ENCODE data around the gene TLN1.
A peak's percentile ranks its signal among the peaks of the same experiment; 100 is the strongest.

Gene TLN1, protein sequence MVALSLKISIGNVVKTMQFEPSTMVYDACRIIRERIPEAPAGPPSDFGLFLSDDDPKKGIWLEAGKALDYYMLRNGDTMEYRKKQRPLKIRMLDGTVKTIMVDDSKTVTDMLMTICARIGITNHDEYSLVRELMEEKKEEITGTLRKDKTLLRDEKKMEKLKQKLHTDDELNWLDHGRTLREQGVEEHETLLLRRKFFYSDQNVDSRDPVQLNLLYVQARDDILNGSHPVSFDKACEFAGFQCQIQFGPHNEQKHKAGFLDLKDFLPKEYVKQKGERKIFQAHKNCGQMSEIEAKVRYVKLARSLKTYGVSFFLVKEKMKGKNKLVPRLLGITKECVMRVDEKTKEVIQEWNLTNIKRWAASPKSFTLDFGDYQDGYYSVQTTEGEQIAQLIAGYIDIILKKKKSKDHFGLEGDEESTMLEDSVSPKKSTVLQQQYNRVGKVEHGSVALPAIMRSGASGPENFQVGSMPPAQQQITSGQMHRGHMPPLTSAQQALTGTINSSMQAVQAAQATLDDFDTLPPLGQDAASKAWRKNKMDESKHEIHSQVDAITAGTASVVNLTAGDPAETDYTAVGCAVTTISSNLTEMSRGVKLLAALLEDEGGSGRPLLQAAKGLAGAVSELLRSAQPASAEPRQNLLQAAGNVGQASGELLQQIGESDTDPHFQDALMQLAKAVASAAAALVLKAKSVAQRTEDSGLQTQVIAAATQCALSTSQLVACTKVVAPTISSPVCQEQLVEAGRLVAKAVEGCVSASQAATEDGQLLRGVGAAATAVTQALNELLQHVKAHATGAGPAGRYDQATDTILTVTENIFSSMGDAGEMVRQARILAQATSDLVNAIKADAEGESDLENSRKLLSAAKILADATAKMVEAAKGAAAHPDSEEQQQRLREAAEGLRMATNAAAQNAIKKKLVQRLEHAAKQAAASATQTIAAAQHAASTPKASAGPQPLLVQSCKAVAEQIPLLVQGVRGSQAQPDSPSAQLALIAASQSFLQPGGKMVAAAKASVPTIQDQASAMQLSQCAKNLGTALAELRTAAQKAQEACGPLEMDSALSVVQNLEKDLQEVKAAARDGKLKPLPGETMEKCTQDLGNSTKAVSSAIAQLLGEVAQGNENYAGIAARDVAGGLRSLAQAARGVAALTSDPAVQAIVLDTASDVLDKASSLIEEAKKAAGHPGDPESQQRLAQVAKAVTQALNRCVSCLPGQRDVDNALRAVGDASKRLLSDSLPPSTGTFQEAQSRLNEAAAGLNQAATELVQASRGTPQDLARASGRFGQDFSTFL (N-terminal part only)

DNA sequence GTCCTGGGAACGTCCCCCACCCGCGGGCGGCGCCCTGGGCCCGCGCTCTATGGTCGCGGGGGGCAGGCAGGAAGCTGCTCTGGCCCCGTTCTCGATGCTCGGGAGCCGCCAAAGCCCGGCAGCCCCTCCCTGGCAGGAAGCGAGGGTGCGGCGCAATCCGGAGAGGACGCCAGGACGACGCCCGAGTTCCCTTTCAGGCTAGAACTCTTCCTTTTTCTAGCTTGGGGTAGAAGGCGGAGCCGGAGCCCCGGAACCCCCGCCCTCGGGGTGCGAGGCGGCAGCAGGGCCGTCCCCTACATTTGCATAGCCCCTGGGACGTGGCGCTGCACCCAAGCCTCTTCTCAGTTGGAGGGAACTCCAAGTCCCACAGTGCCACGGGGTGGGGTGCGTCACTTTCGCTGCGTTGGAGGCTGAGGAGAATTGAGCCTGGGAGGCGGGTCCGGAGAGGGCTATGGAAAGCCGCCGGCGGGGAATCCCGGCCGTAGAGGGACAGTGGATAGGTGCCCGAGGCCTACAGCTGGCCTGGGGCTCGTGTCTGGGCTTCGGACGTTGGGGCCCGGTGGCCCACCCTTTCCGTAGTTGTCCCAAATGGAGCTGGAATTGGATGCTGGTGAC lies at the start of gene TLN1, which contains the start of gene CREB3:
TSS of gene TLN1 (minus strand) at position 11 of the 615 bp plus-strand sequence. CDS start 6,501 bp downstream, outside the sequence.
TSS of gene CREB3 (plus strand) at position 482 of the 615 bp plus-strand sequence. CDS start at position 589, 107 bp downstream.
- peak; percentile 97 for DNase-seq

DNA sequence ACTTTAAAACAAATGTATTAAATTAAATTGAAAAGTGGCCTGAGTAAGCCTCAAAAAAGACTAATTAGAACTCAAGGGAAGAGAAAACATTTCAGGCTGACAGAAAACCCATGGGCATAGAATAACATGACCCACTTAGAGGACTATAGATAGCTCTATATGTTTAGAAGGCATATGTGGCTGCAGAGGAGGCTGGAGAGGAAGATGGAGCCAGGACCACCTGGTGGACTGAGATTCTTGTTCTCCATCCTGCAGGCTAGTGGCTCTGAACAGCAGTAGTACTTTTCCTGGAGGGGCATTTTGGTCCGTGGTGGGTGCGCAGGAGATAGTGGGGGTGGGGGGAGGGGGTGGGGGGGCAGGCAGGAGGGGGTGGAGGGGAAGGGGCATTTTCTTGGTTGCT lies 49.1 kb upstream of the TLN1 start:
- DNase-seq = no peak

DNA sequence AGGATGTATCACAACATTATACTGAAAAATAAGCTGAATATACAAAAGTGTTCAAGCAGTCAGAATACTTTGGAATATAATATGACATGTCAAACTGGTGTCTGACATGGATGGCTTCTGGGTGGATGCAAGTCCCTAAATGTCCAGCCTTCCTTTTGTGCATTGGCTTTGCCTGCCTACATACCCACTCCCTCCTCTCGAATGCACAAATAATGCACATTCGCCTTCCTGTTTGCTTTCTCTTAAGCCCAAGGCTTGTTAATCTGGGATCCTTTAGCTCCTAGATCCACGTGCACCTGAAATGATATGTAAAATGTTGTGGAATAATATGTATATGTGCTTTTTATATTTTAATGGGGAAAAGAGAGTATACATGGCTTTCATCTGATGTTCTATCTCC lies 46.5 kb upstream of the TLN1 start:
- DNase-seq = no peak

DNA sequence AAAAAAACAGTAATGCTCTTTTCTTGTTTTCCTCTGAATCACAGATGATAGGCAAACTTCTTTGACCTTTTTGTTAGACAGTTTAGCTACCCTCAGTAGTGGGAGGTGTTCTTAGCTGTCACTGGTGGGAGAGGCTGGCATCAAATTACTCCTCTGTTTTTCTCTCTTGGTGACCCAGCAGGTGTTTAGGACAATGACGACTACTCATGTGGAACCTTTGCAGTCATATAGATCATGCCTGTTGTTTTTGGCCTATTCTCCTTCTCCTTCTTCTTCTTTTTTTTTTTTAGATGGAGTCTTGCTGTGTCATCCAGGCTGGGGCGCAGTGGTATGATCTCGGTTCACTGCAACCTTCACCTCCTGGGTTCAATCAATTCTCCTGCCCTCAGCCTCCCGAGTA lies 44.0 kb upstream of the TLN1 start:
- no peak for DNase-seq

DNA sequence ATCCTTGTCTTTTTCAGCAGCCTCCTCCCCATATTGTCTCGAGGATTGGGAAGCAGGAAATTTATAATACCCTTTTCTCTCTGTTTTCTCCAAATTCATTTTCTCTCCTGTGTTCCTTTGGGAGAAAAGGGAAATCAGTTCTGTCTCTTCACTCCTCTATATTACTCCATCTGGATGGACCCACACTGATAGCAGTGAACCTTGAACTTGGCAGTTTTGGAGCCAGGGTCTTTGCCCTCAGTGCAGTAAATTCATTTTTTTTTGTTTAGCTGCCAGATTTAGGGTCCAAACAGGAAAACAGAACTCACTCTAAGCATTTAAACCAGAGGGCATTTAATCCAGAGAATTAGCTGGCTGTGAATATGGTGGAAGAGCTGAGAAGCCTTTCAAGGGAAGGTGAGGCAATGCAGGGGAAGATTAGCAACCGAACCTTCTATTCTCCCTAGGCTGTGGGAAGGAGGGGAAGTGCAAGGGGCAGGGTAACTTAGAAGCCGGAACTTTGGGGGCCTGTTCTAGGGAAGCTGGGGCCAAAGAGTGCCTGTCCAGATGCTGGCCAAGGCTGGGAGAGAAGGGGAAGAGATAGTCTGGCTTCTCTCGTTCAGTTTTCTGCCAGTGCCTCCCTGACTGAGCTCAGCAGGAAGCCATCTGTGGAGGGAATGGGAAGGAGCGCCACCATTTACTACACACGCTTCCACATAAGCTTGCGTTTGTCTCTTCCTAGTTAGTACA lies 43.1 kb upstream of the TLN1 start:
- no peak for DNase-seq

DNA sequence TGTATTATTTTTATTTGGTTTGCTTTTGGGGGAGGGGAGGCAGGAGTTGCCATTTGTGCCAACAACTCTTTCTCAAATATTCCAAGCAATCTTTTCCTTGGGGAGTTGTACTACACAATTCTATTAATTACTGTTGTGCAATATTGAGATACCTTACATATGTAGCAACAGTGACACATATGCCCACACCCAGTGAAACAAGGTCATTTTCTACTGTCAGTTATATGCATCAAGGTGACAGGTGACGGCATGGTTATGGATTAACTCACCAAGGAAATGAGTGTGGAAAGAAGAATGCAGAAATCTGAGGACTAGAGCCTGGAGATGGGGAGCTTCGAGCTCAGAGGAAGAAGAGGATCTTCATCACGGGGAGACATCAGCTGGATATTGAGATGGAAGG lies 39.9 kb upstream of the TLN1 start:
- no peak for DNase-seq

DNA sequence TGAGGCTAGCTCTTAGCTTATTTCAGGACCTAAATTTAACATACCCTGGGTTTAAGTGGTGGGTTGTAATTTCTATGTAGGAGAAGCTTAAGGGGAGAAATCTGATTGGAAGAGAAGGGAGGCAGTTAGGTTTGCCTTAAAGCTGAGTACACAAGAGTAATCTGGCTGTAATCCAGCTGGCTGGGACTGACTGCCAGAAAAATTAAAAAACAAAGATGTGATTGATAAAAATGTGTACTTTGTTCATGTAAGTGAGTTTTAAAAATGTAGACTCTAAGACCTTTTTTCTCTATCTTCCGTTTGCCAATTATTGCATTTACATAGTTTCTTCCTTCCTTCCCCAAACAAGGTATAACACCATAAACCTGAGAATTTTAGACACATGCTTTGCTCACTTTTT lies 39.5 kb upstream of the TLN1 start:
- DNase-seq = no peak

DNA sequence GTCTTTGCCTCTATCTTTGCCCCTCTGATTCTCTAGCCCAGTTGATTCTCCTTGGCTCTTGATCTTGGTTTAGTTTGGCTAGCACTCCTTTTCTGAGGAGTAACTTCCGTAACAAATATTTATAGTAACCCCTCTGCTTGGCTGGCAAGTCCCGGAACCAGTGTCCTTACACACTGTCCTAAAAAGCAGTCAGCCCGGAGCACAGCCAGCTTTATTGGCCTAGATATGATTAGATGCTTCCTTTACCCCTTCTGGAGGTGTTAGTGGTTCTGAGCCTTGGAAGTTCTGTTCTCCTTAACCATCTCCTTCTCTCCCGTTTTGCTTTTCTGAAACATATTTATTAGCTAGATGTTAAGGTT lies 39.1 kb upstream of the TLN1 start:
- DNase-seq = no peak

DNA sequence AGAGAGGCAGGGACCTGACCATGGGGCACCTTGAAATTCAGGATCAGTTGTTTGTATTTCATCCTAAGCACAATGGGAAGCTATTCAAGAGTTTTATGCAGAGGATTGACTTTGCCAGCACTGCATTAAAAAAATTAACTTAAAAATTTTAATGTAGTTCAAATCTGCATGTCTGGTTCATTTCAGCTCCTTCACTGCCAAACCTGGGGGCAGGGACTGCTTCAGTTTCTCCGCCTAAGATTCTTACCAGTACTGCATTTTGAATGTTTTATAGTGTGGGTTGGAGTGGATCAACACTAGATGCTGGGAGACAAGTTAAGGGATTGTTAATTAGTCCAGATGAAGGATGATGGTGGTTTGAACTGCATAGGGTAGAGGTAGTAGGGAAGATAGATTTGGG lies 37.8 kb upstream of the TLN1 start:
- no peak for DNase-seq

DNA sequence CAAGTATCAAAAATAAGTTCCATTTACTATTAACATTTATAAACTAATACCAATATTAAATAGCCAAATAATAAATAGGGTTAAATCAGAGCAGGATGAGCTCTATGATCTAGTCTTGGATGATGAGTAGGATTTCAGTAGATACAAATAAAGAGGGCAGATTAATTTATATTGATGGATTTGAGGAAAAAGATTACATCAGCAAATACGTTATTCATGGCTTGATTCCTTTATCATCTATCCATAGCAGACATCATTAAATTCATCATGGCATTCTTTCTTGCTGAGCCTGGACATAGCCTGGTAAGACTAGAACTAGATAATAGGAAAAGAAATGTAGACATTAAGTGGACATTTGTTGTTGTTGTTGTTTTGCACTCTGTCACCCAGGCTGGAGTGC lies 35.5 kb upstream of the TLN1 start:
- DNase-seq = no peak

DNA sequence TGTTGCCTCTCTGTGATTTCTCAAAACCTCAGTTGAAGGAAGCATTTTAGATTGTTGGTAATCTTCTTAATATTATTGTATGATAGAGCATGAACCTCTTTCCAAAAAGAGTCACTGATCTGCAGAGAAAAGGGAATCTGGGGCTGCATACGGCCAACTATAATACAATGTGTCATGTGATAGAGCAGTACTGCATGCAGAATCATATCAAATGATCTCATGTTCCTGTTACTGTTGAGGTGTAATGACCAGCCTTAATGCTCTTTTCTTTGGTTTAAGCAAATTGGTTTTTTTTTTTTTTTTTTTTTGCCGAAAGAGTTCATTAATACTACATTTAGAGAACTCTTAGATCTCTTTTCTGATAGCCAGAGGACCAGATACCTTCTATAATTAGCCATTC lies 35.0 kb upstream of the TLN1 start:
- DNase-seq = no peak

DNA sequence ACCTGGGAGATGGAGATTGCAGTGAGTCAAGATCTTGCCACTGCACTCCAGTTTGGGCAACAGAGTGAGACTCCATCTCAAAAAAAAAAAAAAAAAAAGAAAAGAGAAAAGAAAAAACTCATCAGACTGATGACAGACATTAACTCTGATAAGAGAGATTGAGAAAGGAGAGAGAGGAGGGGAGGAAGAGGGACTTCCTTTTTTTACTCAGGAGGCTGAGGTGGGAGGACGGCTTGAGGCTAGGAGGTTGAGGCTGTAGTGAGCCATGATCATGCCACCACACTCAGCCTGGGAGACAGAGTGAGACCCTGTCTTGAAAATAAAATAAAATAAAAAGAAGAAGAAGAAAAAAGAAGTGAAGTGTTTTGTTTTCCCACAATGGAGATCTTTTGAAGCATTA lies 31.8 kb upstream of the TLN1 start:
- DNase-seq = no peak

DNA sequence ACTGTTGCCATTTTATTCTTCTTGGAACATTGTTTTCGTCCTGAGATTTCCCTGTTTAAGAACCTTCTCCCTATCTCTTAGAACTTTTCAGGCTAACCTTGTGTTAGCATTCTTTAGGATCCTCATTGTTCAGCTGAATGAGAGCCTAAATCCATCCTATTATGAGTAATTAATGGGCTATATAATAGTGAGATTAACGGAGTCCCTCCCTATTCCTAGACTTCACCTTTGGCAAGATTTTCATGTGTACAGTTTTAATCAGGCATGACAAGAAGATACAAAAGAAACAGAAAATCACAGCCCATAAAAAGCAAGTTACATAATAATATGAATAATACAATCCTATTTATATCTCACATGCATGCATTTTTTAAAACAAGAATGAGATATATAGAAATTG lies 31.2 kb upstream of the TLN1 start:
- DNase-seq = no peak

DNA sequence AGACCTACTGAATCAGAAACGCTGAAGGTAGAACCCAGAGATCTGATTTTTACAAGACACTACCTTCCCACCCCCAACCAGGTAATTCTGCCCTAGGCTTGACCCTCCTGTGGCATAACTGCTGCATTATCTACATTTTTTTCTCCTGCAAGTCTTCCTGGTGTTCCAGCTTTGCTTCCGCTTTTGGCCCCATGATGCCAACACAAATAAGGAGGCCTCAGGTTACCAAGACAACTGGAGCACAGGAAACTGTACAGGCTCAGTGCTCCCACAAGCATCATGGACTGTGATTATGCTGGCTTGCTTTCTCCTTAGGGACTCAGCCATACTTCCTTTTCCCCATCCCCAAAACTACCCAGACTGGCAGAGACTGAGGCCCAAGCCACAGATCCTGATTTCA lies 28.7 kb upstream of the TLN1 start:
- no peak for DNase-seq

DNA sequence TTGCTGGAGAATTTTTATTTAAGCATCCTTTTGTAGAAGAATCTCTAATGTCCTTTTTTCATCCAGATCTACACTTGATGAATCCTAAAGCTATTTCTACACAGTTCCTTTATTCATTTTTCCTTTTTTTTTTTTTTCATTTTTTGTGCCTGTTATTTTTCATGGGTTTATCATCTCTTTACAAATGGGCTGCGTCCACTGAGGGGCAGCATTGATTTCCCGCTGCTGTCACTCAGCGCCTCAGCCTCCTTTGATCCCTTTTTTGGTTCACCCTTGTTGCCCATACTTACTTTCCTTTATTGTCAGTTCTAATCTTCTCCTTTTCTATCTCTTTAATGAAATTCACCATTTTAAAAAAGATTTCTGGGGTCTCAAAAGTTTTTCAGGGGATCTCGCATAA lies 27.8 kb upstream of the TLN1 start:
- DNase-seq = no peak

DNA sequence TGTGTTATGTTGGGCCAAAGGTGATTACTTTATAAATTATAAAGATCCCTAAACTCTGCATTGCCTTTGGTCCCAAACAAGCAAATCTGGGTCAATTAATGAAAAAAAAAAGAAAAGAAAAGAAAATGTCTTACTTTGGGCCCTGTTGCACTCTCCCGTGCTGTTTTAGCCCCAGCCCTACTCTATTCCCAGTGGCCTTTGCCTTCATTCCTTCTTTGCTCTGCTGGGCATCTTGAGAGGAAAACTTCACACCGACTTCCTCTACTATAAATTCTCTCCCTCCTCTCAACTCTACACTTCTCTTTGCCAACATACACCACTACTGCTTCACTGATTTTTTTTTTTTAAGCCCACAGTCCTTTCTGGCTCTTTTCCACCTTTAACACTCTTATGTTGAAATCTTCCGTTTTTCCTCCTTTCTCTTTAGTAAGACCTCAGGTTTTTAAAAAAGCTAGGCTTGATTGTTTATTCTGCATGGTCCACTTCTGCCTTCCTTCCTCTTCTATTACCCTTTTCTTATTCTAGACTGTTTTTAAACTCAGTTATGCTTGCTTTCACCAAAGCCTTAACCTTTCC lies 26.6 kb upstream of the TLN1 start:
- DNase-seq = no peak

DNA sequence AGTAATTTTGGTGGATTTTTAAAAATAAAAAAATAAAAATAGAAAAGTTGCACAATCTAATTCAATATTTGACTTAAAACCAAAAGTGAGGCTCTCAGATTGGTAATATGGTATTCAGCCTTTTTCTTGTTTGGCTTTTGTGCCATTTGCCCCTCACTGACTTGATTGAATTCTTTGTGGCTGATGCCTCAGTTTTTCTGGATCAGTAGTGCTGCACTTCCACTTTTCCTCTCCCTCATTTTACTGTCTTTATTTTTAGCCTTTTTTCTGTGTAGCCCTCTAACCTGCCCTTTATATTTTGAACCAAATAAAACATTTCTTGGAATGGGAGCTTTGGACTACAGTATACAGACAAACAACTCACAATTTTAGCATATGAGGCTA lies 25.9 kb upstream of the TLN1 start:
- no peak for DNase-seq

DNA sequence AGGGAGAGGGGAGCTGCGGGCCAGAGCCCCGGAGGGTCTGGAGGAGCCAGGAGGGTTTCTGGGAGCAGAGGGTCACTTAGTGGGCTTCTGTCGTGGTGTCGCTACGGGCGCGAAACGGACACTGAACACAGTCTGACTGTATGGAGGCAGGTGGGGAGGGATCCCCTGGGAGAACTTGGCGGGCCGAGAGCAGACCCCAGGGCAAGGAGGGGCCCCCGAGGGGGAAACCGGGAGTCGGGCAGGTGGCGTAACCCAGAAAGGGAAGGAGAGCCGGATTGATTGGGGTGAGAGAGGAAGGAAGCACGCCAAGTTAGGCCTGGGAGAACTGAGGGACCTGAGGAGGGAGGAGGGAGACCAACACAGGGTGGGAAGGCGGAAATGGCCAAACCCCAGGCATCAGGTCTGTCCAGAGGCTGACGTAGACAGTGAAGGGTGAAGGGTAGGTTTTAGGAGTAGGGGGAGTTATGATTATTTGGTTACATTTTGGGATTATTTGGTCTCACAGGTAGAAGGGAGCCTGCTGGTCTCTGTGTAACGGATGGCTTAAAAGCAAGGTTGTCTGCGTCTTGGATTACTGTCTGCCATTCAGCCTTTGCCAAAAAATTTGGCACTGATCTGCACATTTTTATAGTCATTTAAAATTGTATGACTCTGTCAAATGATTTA lies 25.4 kb upstream of the TLN1 start:
- no peak for DNase-seq

DNA sequence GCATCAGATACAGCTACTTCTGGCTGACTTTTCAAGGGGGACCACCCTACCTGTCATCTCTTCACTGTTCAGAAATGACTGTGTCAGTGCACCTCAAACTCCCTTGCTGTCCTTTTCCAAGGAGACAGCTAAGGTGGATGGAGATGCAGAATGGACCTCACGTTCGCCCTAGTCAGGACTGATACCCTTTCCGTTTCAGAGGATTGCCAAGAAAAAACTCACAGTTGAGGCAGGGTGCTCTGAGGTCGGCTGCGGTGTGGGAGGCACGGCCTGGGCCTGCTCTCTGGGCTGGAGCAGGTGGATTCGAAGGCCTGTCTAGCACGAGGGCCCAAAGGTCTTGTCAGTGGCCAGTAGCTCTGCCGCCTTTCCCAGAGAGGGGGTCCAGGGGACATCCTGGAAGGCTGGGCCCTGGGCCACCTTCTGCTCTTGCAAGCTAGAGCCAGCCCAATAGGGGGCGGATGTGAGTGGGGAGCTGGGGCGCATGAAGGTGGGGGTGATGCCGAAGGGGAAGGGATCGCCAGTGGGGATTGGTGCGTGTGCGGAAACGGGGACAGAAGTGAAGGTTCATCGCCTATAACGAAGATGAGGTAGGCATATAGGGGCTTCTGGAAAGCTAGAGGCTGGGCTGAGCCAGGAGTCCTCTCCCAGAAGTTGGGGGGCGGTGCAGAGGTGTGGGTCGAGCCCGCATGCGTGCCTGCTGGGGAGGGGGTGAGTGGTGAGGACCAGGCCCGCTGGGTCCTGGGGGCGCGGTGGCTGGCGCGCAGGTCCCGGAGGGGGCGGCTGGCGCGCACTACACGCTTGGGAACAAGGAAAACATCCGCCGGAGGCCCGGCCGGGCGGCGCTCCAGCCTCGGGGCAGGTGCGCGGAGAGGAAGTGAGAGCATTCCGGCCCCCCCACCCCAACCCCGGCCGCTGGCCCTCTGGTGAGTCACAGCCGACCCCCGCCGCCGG lies 24.6 kb upstream of the TLN1 start:
- peak; percentile 74 for DNase-seq

DNA sequence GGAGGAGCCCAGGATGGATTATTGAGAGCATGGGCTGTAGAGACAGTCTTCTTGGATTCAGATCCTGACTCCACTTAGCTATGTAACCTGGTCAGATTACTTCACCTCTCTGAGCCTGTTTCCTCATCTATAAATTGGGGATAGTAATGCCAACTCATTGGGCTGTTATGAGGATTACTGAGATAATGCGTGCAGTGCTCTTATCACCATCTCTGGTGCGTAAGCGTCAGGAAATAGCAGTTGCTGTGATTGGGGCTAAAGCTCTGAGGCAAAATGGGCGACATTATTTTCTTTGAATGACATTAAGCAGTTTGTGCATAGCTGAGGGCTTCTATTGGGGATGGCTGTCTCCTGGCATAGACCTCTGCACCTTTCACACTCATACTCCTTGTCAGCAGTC lies 23.1 kb upstream of the TLN1 start:
- DNase-seq = no peak

All from activated gamma-delta T cell treated with Interleukin-2 at 50 U/mL for 16 hours (primary cell).